Epithelial cell of prostate (primary cell): Measurements from ENCODE around the gene IL23A.
"Not testable (repeated sequence)": the region's sequence is repeated elsewhere in the genome, so short reads cannot be mapped to it uniquely, and the experiment has no call there.

Experiments used
- DNase-seq: peaks from one replicate; pipeline ENCODE4 v3.0.0-alpha.2; 2011; ENCODE audit warnings: low read depth, low spot score
- H3K27ac ChIP-seq: fragments of 450-650 bp; 2 replicates; pipeline ENCODE4 v1.5.1; 2017; ENCODE audit warnings: mild to moderate bottlenecking

IL23A gene

GRCh38 chr12:56338308-56339157 is at the start of gene IL23A:
TSS of gene IL23A (plus strand) at chr12:56338884. CDS start at chr12:56339045, 161 bp downstream.
- DNase-seq: peak; percentile 71
- peak within 1 kb of the TSS; percentile 73 for H3K27ac ChIP-seq

DNA sequence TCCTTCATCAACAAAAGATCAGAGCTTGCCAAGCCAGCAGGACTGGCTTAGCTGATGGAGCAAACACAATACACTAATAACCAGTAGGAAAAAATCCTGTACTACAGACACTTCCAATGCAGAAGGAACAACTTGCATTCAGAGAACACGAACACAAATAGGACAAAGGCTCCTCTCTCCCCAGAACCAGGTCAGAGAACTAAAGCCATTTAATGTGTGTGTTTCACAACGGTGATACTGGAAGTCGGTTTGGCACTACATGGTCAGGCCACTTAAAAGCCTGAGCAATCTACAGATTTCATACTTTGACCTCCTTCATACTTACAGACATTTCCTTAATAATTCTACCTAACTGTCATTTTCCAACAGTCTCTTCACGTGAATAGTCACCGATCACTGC is 44.9 kb upstream of the IL23A start:
- H3K27ac ChIP-seq: no peak overlapping the region
- DNase-seq: no peak

DNA sequence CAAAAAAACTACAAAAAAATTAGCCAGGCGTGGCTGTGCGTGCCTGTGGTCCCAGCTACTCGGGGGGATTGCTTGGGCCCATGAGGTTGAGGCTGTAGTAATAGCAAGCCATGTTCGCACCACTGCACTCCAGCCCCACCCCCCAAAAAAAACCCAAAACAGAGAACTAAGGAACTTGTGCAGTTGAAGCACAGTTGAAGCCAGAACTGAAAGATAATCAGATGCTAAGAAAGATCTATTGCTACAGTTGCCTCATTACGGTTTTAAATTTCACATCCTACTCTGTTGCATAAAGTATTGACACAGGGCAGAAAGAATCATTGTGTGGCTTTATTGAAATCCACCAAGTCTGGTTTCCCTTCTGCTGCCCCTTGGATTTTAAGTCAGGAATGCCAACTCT is 42.4 kb upstream of the IL23A start:
- no peak for DNase-seq
- H3K27ac ChIP-seq: no peak overlapping the region

GRCh38 chr12:56297400-56297799 is 41.3 kb upstream of the IL23A start:
- H3K27ac ChIP-seq: no peak overlapping the region
- DNase-seq: no peak

DNA sequence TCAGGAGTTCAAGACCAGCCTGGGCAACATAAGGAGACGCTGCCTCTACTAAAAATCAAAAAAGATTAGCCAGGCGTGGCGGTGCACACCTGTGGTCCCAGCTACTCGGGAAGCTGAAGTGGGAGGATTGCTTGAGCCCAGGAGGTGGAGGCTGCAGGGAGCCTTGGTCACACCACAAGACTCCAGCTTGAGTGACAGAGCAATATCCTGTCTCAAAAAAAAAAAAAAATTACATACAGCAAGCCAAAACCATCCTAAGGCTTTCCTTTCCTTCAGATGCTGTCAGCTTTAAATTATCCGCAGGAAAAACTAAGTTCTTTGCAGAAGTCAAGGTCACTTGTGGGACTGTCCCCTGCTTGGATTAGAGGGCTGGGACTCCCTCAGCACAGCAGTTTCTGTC is 39.9 kb upstream of the IL23A start:
- H3K27ac ChIP-seq: peak overlapping the region; percentile 88
- no peak for DNase-seq

- H3K27ac ChIP-seq: peak overlapping the region; percentile 88
- DNase-seq: no peak
These were observed 39.3 kb upstream of the IL23A start for GRCh38 chr12:56299308-56299852.

GRCh38 chr12:56299853-56300643 is 38.6 kb upstream of the IL23A start, which contains the start of gene CS:
TSS of gene CS (minus strand) at chr12:56300330. CDS start at chr12:56300201, 129 bp downstream.
- peak; percentile 82 for DNase-seq
- H3K27ac ChIP-seq: peak within 1 kb of the TSS; percentile 88

DNA sequence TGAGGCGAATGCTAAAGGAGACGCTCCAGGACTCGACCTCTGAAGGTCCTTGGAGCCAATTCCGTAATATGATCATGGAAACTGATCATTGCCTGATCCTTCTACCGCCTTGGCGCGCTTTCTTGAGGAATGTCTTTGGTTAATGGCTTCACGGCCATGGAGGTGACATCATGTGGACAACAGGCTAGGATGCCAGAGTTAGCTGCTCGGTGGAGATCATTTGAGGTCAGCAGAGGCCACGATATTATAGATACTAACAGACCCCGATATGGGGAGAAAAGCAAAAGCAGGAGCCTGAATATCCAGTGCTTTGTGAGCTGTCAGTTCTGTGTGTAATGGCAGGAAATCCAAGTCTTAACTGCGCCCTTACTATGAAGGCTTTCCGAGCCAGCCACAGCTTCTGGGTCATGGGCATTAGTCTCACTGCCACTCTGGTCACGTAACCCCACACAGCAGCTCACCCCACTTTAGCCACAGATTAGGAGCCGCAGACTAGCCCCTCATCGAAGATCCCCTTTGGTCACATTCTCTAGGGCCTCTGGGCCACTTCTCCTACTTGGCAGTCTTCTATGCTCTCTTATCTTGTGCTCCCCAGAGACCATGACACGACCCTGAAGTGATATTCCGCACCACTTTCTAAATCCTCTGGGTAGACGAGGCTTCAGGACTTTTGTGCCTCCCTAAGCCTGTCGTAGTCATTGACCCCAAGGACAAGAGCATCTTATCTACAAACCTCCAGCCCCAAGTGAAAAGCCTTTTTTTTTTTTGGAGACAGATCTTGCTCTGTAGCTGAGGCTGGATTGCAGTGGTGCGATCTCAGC is 37.8 kb upstream of the IL23A start:
- H3K27ac ChIP-seq: peak overlapping the region; percentile 88
- no peak for DNase-seq

GRCh38 chr12:56304276-56304675 is 34.4 kb upstream of the IL23A start:
- DNase-seq: no peak
- no peak overlapping the region for H3K27ac ChIP-seq

DNA sequence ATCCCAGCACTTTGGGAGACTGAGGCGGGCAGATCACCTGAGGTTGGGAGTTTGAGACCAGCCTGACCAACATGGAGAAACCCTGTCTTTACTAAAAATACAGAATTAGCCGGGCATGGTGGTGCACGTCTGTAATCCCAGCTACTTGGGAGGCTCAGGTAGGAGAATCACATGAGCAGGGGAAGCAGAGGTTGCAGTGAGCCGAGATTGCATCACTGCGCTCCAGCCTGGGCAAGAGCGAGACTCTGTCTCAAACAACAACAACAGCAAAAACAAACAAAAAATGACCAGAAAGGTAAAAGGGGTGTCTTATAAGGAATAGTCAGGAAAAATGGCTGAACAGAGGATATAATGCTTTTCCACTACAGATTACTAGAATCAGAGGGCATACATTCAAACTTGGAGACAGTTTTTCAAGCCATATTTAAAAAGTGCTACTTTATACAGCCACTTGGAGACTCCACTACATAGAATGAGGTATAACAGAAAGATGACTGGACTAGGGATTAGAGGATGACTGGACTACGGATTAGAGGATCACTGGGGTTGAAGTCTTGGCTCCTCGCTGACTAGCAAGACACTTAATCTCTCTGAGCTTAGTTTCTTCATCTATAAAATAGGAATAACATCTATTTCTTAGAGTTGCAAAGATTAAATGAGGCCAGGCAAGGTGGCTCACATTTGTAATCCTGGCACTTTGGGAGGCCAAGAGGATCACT is 33.7 kb upstream of the IL23A start:
- DNase-seq: no peak
- H3K27ac ChIP-seq: no peak overlapping the region

DNA sequence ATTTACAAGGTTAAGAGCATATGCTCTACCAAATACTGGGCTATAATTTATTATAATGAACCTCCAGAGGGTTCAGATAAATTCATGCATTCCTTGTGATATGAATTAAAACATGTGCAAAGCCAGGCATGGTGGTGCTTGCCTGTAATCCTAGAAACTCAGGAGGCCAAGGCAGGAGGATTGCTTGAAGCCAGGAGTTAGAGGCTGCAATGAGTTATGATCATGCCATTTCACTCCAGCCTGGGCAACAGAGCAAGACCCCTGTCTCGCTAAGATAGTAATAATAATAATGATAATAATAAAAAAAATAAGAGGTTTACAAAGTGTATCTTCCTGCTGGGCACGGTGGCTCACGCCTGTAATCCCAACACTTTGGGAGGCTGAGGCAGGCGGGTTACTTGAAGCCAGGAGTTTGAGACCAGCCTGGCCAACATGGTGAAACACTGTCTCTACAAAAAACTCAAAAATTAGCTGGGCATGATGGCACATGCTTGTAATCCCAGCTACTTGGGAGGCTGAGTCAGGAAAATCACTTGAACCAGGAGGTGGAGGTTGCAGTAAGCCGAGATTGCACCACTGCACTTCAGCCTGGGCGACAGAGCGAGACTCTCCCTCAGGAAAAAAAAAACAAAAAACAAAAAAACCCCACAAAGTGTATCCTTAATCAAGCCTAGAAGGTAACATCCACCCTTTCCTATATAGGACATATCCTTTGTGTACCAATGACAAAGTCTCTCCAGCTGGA is 31.3 kb upstream of the IL23A start:
- no peak overlapping the region for H3K27ac ChIP-seq
- no peak for DNase-seq

DNA sequence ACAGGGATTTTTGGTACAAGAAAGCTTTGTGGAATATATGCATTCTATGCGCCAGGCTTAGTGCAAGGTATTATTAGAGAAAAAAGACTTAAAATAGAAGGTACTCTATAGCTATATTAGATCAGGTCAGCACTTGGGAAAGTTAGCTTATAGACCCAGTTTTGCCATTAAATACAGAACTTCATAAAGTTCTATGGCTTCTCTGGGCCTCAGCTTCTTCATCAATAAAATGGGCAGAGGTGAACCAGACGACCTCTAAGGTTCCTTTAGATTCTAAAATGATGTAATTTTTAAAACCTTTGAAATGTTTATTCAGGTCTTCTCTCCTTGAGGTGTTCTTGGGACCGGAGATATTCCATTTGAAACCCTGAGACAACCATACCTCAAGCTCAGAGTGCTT is 30.0 kb upstream of the IL23A start:
- no peak for DNase-seq
- H3K27ac ChIP-seq: no peak overlapping the region

DNA sequence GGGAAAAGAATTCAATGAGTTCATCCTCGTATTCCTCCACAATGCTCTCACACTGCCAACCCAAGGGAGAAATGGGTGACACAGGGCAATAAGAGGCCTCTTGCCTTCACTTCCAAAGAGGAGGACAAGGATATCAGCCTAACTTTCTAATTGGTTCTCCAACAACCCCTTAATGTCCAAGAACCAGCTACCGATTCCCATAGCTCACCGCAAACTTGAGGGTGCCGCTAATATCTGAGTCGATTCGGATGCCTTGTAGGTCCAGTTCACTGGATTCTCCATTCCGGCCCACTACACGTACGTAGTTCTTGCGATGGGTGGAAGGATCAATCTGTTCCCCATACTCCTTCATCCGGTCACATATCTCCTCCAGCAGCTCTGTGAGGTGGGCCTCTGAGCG is 27.7 kb upstream of the IL23A start:
- no peak for DNase-seq
- H3K27ac ChIP-seq: no peak overlapping the region

DNA sequence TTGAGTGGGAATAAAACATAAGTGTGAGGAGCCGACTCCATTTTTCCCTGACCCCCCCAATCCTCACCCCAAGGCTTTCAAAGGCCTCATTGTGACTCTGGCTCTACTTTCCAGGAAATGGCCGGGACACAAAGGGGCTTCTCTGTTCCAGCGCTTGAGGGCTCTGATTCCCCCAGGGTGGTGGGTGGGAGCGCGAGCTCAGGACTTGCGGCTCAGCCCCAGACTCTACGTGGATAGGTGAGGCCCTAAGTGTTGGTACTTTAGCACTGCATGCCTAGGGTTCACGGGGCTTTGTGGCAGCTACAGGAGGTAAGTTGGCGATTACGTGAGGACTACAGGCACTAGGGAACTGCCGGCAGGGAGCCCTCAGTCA is 23.4 kb upstream of the IL23A start:
- DNase-seq: no peak
- peak overlapping the region; percentile 88 for H3K27ac ChIP-seq

DNA sequence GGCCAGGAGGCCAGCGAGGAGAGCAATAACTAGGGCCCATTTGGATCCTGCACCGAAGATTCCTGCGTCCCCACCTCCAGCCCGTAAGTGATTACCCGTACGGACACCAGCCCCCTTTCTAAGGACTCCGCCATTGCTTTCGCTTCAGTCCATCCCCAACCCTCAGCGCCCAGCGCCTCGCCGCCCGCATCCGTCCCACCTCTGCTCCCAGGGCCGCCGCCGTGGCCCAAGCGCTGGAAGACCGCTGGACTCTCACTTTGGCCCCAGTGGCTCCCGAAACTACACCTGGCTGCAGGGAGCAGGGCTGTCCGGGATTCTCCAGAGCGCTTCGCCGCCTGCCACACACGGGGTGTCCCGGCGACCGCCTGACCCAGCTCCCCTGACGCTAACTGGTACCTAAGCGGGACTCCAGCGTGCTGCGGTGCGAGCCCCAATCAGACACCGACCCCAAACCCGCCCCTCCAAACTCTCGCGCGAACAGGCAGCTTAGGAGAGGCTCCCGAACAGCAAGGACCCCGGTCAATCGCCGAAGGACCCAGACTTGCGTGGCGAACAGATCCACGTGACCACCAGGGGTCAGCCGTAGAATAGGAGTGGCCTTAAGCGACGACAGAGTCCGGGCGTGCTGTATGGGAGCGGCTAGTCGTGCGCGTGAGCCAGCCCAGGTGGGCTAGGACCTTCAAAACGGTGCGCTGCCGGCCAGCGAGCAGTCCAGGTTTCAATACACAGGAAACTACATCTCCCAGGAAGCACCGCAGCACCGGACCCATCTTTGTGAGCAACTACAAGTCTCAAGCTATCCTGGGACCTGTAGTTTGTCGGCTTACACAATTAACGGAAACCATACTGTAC is 22.8 kb upstream of the IL23A start, which contains the start of gene CNPY2:
CNPY2 (minus strand) TSS at position 367 of the 852 bp plus-strand sequence. CDS start 771 bp downstream, outside the sequence.
- peak; percentile 92 for DNase-seq
- H3K27ac ChIP-seq: peak within 1 kb of the TSS; percentile 88

- no peak overlapping the region for H3K27ac ChIP-seq
- DNase-seq: no peak
These were observed 21.0 kb upstream of the IL23A start for GRCh38 chr12:56317675-56318074.

DNA sequence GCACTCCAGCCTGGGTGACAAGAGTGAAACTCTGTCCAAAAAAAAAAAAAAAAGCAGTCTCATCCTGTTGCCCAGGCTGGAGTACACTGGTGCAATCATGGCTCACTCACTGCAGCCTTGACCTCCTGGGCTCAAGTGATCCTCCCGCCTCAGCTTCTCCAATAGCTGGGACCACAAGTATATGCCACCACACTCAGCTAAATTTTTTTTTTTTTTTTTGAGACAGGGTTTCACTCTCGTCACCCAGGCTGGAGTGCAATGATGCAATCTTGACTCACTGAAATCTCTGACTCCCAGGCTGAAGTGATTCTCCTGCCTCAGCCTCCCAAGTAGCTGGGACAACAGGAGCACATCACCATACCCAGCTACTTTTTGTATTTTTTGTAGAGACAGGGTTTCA is 17.7 kb upstream of the IL23A start:
- no peak for DNase-seq

GRCh38 chr12:56321610-56322009 is 17.1 kb upstream of the IL23A start:
- DNase-seq, H3K27ac ChIP-seq: not testable (repeated sequence)

More for the DNA sequence above, 17.7 kb upstream of the IL23A start:
- no peak overlapping the region for H3K27ac ChIP-seq
